ENCODE measurements around the gene XKRX.

The XKRX gene

GRCh38 chrX:100928660-100929613 lies at the start of gene XKRX:
Gene XKRX, minus strand, starts transcription at chrX:100928917. Its CDS starts 613 bp downstream, at chrX:100928304.
- peak; percentile 18 for DNase-seq

- DNase-seq = no peak
Observed at GRCh38 chrX:100976211-100976610, 47.5 kb upstream of the XKRX start.

- DNase-seq = no peak
Observed at GRCh38 chrX:100975212-100975611, 46.5 kb upstream of the XKRX start.

GRCh38 chrX:100973411-100973810 lies 44.7 kb upstream of the XKRX start:
- DNase-seq = no peak

GRCh38 chrX:100969936-100970335 lies 41.2 kb upstream of the XKRX start:
- DNase-seq = no peak

- no peak for DNase-seq
Observed at GRCh38 chrX:100969408-100969807, 40.7 kb upstream of the XKRX start, which contains the start of gene ARL13A. Gene ARL13A, plus strand, starts transcription at chrX:100969708. Its CDS starts 3,982 bp downstream, at chrX:100973690.

GRCh38 chrX:100964362-100964761 lies 35.6 kb upstream of the XKRX start:
- DNase-seq = no peak

GRCh38 chrX:100962811-100963210 lies 34.1 kb upstream of the XKRX start:
- DNase-seq = no peak

GRCh38 chrX:100948557-100948956 lies 19.8 kb upstream of the XKRX start:
- no peak for DNase-seq

GRCh38 chrX:100946299-100946927 lies 17.7 kb upstream of the XKRX start:
- DNase-seq = no peak

- no peak for DNase-seq
Observed at GRCh38 chrX:100944601-100945000, 15.9 kb upstream of the XKRX start.

- no peak for DNase-seq
Observed at GRCh38 chrX:100939333-100939732, 10.6 kb upstream of the XKRX start.

GRCh38 chrX:100935767-100936166 lies 7.0 kb upstream of the XKRX start:
- no peak for DNase-seq

GRCh38 chrX:100931925-100932285 lies 3.2 kb upstream of the XKRX start:
- DNase-seq = no peak

- DNase-seq = no peak
Observed at GRCh38 chrX:100931218-100931924, 2.7 kb upstream of the XKRX start.

- DNase-seq = no peak
Observed at GRCh38 chrX:100926453-100926852, 2.3 kb downstream of the XKRX start.

GRCh38 chrX:100924375-100924774 lies 4.3 kb downstream of the XKRX start:
- no peak for DNase-seq

- DNase-seq = no peak
Observed at GRCh38 chrX:100915562-100915961, 13.2 kb downstream of the XKRX start.

- DNase-seq = no peak
Observed at GRCh38 chrX:100913111-100913510, 15.6 kb downstream of the XKRX start.

GRCh38 chrX:100911731-100912130 lies 17.0 kb downstream of the XKRX start:
- no peak for DNase-seq

- no peak for DNase-seq
Observed at GRCh38 chrX:100905620-100906019, 23.1 kb downstream of the XKRX start.

GRCh38 chrX:100904433-100904832 lies 24.3 kb downstream of the XKRX start:
- no peak for DNase-seq

GRCh38 chrX:100895365-100896075 lies 33.2 kb downstream of the XKRX start:
- peak; percentile 7 for DNase-seq
